HFFc6 (cell line): ENCODE data around the gene PKIB. TPM values are rescaled to one million over a fixed set of nuclear protein-coding genes. Genes with fewer than 3 reads are reported as not detected.
"Not testable (repeated sequence)": the region's sequence is repeated elsewhere in the genome, so short reads cannot be mapped to it uniquely, and the experiment has no call there.

Experiments used
- DNase-seq: peaks from one replicate; pipeline ENCODE4 v3.0.0-alpha.2; 2018
- H3K27ac Mint-ChIP-seq: 2 replicates; pipeline ENCODE4 v1.8.0; 2020; ENCODE audit warnings: mild to moderate bottlenecking, mixed read lengths
- H3K27me3 Mint-ChIP-seq: 2 replicates; pipeline ENCODE4 v1.8.0; 2021; ENCODE audit warnings: mild to moderate bottlenecking, moderate library complexity, mixed read lengths; ENCODE audit not compliant: insufficient read depth
- H3K36me3 Mint-ChIP-seq: 2 replicates; pipeline ENCODE4 v1.8.0; 2021; ENCODE audit warnings: low read depth, mixed read lengths
- H3K4me1 Mint-ChIP-seq: 2 replicates; pipeline ENCODE4 v1.8.0; 2020; ENCODE audit warnings: low read depth, mixed read lengths
- H3K4me3 Mint-ChIP-seq: 2 replicates; pipeline ENCODE4 v1.8.0; 2020; ENCODE audit warnings: mild to moderate bottlenecking, moderate library complexity, mixed read lengths
- H3K9me3 Mint-ChIP-seq: 2 replicates; pipeline ENCODE4 v1.8.0; 2020; ENCODE audit warnings: mild to moderate bottlenecking, mixed read lengths
- CTCF ChIP-seq: fragments of 200-600 bp; sonication (generic); IDR thresholded peaks from 2 replicates; pipeline ENCODE4 v1.5.0; 2021; ENCODE audit warnings: antibody characterized with exemption, mild to moderate bottlenecking
- total RNA-seq, 6 experiments: library from RNA; stranded (reverse); fragmentation: NEBNext Ultra II Directional; extraction: Animal tissue kit (Norgen Biotek cat#: 25700); gene quantifications; 2 replicates in 1 of 6; 3 replicates in 5 of 6; pipeline ENCODE4 v1.2.3, GENCODE V29; 2021

PKIB gene
- total RNA-seq, 6 experiments from 2014 or later: 0.22 TPM; not detected in 5

- Mint-ChIP-seq H3K4me3 (no peak overlapping the region), H3K27ac (no peak overlapping the region), H3K4me1 (no peaks in the 10 kb centered on the region), H3K36me3 (no peaks in the 10 kb centered on the region), H3K27me3 (peaks cover 8% of the 10 kb centered on the region), H3K9me3 (no peaks in the 10 kb centered on the region)
- no peak for TF ChIP-seq CTCF
- DNase-seq: no peak
Measured at GRCh38 chr6:122747573-122747972, 137.4 kb downstream of the PKIB start.

DNA sequence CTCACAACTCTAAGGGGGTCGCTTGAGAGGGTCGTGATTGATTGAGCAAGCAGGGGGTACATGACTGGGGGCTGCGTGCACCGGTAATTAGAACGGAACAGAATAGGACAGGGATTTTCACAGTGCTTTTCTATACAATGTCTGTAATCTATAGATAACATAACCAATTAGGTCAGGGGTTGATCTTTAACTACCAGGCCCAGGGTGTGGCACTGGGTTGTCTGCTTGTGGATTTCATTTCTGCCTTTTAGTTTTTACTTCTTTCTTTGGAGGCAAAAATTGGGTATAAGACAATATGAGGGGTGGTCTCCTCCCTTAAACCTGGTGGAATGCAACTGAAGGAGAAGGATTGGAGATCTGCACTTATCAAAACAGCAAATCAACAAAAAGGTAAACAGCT, 138.7 kb downstream of the PKIB start:
- H3K4me1 Mint-ChIP-seq, H3K4me3 Mint-ChIP-seq, H3K36me3 Mint-ChIP-seq, H3K9me3 Mint-ChIP-seq, H3K27ac Mint-ChIP-seq, DNase-seq: not testable (repeated sequence)
- peaks cover 13% of the 10 kb centered on the region for H3K27me3 Mint-ChIP-seq

GRCh38 chr6:122749451-122750050, 139.3 kb downstream of the PKIB start:
- H3K4me1 Mint-ChIP-seq: peaks cover 7% of the 10 kb centered on the region; the same call in 1 of the 2 replicates
- DNase-seq: no peak
- TF ChIP-seq CTCF: no peak

DNA sequence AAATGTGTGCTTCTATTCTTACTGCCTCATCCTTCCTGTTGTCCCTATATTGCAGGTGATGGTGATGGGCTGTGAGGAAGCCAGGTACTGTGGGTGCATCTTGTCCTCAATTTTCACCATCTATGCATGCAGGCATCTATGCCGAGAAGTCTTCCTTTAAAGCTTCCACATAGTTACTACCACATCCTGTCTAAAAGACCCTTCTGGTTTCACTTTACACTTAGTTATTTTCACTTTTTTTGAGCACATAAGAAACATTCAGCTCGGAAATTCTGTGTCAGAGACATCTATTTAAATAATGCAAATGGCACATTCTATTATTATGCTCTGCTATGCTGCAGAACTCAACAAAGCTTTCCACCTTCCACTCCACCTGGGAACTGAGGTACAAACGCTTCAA, 141.1 kb downstream of the PKIB start:
- Mint-ChIP-seq H3K36me3 (no peaks in the 10 kb centered on the region), H3K4me3 (no peak overlapping the region), H3K27ac (no peak overlapping the region), H3K4me1 (peaks cover 7% of the 10 kb centered on the region; the same call in 1 of the 2 replicates), H3K27me3 (peaks cover 12% of the 10 kb centered on the region), H3K9me3 (no peaks in the 10 kb centered on the region)
- TF ChIP-seq CTCF: no peak
- DNase-seq: no peak

More at GRCh38 chr6:122749451-122750050, 139.3 kb downstream of the PKIB start:
- H3K9me3 Mint-ChIP-seq: no peaks in the 10 kb centered on the region
- H3K4me3 Mint-ChIP-seq: no peak overlapping the region
- H3K27me3 Mint-ChIP-seq: peaks cover 13% of the 10 kb centered on the region
- H3K36me3 Mint-ChIP-seq: no peaks in the 10 kb centered on the region
- H3K27ac Mint-ChIP-seq: no peak overlapping the region

- TF ChIP-seq CTCF: no peak
- Mint-ChIP-seq H3K27me3 (peaks cover 12% of the 10 kb centered on the region), H3K36me3 (no peaks in the 10 kb centered on the region), H3K4me3 (no peak overlapping the region), H3K4me1 (peaks cover 7% of the 10 kb centered on the region; the same call in 1 of the 2 replicates), H3K9me3 (no peaks in the 10 kb centered on the region), H3K27ac (no peak overlapping the region)
- DNase-seq: no peak
Measured at GRCh38 chr6:122752459-122752858, 142.3 kb downstream of the PKIB start.

DNA sequence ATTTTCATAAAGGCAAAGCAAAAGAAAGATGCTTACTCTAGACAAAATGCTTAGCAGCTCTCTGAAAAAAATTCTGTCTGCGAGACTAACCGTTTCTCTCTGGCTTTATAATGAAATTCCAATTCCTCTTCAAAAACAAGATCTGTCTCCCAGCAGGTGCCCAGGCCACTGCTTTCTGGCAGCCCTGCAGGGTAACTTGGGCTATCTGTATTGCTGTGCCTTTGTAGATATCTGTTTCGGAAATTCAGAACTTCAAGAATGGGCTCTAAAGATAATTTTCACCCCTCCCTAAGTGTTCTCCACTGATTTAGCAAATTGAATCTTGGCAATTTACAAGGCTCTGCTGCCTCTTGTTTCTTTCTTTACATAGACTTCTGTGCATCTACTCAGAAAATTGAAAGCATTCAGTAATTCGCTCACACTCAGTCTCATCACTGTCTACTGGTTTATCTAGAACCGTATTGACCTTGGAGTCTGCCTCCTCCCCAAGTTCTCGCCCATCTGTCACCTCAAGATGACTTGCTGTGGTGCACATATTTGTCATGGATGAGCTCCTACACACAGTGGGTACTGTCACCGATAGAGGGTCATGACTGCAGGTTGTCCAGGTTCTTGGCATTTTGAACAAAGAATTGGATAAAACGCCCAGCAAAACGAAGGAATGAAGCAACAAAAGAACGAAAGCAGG, 142.9 kb downstream of the PKIB start:
- Mint-ChIP-seq H3K27me3 (peaks cover 12% of the 10 kb centered on the region), H3K4me3 (peak overlapping the region; percentile 88), H3K36me3 (no peaks in the 10 kb centered on the region), H3K27ac (no peak overlapping the region), H3K9me3 (no peaks in the 10 kb centered on the region), H3K4me1 (peaks cover 7% of the 10 kb centered on the region; the same call in 1 of the 2 replicates)
- TF ChIP-seq CTCF: no peak
- DNase-seq: no peak
